Measurements from ENCODE around the gene CCDC191. TPM values are rescaled to one million over a fixed set of nuclear protein-coding genes. Genes with fewer than 3 reads are reported as not detected.

CCDC191 gene
- total and polyA plus RNA-seq, 2 donors (not counting 1 experiment from before 2014, with no cell fraction given): 1.7 to 3.3 TPM

DNA sequence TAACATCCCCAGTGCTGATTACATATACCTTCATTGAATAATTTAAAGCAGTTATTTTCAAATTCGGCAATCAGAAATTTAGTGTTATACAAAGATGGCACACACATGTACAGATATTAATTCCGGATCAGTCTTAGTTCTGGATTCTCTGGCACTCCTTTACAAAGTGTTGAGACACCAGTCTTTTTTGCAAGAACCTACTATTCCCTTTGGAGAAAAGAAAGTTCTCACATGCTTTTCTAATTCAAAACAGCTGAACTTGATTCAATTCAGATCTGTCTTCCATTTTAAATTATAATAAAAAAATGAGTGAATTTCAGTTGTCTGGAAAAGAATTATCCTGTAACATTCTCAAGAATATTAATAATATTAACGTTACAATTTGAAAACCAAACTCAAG lies 20.4 kb downstream of the CCDC191 start:
- TF ChIP-seq, protein P1, sequence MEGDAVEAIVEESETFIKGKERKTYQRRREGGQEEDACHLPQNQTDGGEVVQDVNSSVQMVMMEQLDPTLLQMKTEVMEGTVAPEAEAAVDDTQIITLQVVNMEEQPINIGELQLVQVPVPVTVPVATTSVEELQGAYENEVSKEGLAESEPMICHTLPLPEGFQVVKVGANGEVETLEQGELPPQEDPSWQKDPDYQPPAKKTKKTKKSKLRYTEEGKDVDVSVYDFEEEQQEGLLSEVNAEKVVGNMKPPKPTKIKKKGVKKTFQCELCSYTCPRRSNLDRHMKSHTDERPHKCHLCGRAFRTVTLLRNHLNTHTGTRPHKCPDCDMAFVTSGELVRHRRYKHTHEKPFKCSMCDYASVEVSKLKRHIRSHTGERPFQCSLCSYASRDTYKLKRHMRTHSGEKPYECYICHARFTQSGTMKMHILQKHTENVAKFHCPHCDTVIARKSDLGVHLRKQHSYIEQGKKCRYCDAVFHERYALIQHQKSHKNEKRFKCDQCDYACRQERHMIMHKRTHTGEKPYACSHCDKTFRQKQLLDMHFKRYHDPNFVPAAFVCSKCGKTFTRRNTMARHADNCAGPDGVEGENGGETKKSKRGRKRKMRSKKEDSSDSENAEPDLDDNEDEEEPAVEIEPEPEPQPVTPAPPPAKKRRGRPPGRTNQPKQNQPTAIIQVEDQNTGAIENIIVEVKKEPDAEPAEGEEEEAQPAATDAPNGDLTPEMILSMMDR (conservative IDR thresholded peaks at IDR 0.05 in 1 of 2, IDR thresholded peaks at IDR 0.05 in 1 of 2; ENCODE audit: low read depth in 1 of 2, low read length in 2 of 2): no peak
- no peak for TF ChIP-seq EZH2 (IDR thresholded peaks at IDR 0.05; ENCODE audit: low read length, missing control alignments)
- H3K79me2 ChIP-seq (ENCODE audit: control insufficient read depth, insufficient read depth, low read length): no peaks in the 10 kb centered on the region
- H3K4me3 ChIP-seq (replicated peaks in 1 of 4; ENCODE audit: control extremely low read depth in 1 of 4, insufficient read depth in 1 of 4, low read depth in 3 of 4, low read length in 4 of 4): no peak overlapping the region
- DNase-seq (ENCODE audit: low read depth in 2 of 2): no peak
- H3K4me2 ChIP-seq (ENCODE audit: extremely low read depth, insufficient read depth, low read length): no peak overlapping the region
- H2AFZ ChIP-seq (ENCODE audit: low read length): no peak overlapping the region
- H3K4me1 ChIP-seq (ENCODE audit: control insufficient read depth, extremely low read depth, insufficient read depth, low read length): no peaks in the 10 kb centered on the region
- H3K36me3 ChIP-seq (ENCODE audit: control insufficient read depth, insufficient read depth, low read length): no peaks in the 10 kb centered on the region
- H4K20me1 ChIP-seq (ENCODE audit: control insufficient read depth, extremely low read depth, insufficient read depth, low read length): no peaks in the 10 kb centered on the region
- H3K27ac ChIP-seq (ENCODE audit: insufficient read depth, low read length): no peak overlapping the region
- no peaks in the 10 kb centered on the region for H3K27me3 ChIP-seq (ENCODE audit: control insufficient read depth, insufficient read depth, low read length)
- H3K9me3 ChIP-seq (ENCODE audit: control insufficient read depth, insufficient read depth, low read depth, low read length): no peaks in the 10 kb centered on the region
- H3K9ac ChIP-seq (ENCODE audit: insufficient read depth, low read length): no peak overlapping the region

DNA sequence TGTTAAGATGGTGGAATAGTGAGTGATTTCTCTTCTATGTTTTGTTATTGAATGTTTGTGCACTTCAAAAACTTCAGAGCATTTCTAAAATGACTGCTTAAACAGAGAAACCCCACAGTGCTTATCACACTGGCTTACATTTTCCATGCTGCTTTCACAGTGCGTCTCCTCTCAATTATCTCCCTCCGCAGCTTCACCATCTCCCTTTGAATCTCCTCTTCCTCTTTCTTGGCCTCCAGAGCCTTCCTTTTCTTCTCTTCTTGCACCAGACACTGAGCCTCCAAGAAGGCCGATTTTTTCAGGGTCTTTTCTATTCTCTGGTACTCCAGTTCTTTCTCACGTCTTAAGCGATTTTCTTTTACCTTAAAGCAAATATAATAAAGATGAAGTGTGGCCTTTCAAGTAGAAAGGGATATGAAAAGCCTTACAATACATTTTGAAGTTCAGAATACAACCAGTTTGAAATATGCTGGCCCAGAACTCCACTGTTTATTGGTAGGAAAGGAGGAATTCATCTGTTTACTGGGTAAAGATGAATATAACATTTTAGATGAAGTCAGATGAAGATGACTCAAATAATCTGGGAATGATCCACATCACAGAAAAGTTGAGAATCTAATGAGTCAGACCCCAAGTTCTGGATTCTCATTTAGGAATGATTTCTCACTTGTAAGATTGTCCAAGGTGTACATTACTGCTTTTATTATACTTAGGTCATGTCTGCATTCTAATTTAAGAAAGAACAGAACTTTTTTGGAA lies 21.4 kb downstream of the CCDC191 start:
- no peaks in the 10 kb centered on the region for H3K9me3 ChIP-seq (ENCODE audit: control insufficient read depth, insufficient read depth, low read depth, low read length)
- no peaks in the 10 kb centered on the region for H3K79me2 ChIP-seq (ENCODE audit: control insufficient read depth, insufficient read depth, low read length)
- DNase-seq (ENCODE audit: low read depth in 2 of 2): peak in 1 of 2 donors; percentile 43
- no peak overlapping the region for H3K4me3 ChIP-seq (replicated peaks in 1 of 4; ENCODE audit: control extremely low read depth in 1 of 4, insufficient read depth in 1 of 4, low read depth in 3 of 4, low read length in 4 of 4)
- H3K36me3 ChIP-seq (ENCODE audit: control insufficient read depth, insufficient read depth, low read length): no peaks in the 10 kb centered on the region
- no peaks in the 10 kb centered on the region for H3K27me3 ChIP-seq (ENCODE audit: control insufficient read depth, insufficient read depth, low read length)
- H3K4me1 ChIP-seq (ENCODE audit: control insufficient read depth, extremely low read depth, insufficient read depth, low read length): no peaks in the 10 kb centered on the region
- no peaks in the 10 kb centered on the region for H4K20me1 ChIP-seq (ENCODE audit: control insufficient read depth, extremely low read depth, insufficient read depth, low read length)
- no peak overlapping the region for H3K9ac ChIP-seq (ENCODE audit: insufficient read depth, low read length)
- H3K27ac ChIP-seq (ENCODE audit: insufficient read depth, low read length): no peak overlapping the region
- no peak overlapping the region for H2AFZ ChIP-seq (ENCODE audit: low read length)
- TF ChIP-seq EZH2 (IDR thresholded peaks at IDR 0.05; ENCODE audit: low read length, missing control alignments): no peak
- TF ChIP-seq, protein P1 (conservative IDR thresholded peaks at IDR 0.05 in 1 of 2, IDR thresholded peaks at IDR 0.05 in 1 of 2; ENCODE audit: low read depth in 1 of 2, low read length in 2 of 2): no peak
- H3K4me2 ChIP-seq (ENCODE audit: extremely low read depth, insufficient read depth, low read length): no peak overlapping the region

DNA sequence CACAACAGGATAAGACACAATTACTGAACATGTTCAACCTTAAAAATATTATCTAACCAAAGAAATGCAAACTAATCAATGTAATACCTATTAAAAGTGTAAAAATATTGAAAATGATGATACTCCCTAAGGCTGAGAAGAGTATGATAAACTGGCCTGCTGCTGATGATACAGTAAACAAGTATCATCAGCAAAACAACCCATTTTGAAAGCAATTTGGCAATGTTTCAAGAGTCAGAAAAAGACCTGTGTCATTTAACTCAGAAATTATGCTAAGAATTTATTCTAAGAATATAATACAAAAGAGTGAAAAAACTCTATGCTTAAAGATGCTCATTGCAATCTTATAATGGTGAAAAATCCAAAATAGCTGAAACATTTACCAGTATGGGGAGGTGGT lies 22.1 kb downstream of the CCDC191 start:
- no peak overlapping the region for H3K4me2 ChIP-seq (ENCODE audit: extremely low read depth, insufficient read depth, low read length)

More for the DNA sequence above, 22.1 kb downstream of the CCDC191 start:
- Histone ChIP-seq H3K27ac (ENCODE audit: insufficient read depth, low read length) (no peak overlapping the region), H3K9me3 (ENCODE audit: control insufficient read depth, insufficient read depth, low read depth, low read length) (no peaks in the 10 kb centered on the region), H3K27me3 (ENCODE audit: control insufficient read depth, insufficient read depth, low read length) (no peaks in the 10 kb centered on the region), H2AFZ (ENCODE audit: low read length) (no peak overlapping the region), H3K9ac (ENCODE audit: insufficient read depth, low read length) (no peak overlapping the region), H3K36me3 (ENCODE audit: control insufficient read depth, insufficient read depth, low read length) (no peaks in the 10 kb centered on the region), H3K4me3 (replicated peaks in 1 of 4; ENCODE audit: control extremely low read depth in 1 of 4, insufficient read depth in 1 of 4, low read depth in 3 of 4, low read length in 4 of 4) (no peak overlapping the region), H3K79me2 (ENCODE audit: control insufficient read depth, insufficient read depth, low read length) (no peaks in the 10 kb centered on the region), H3K4me1 (ENCODE audit: control insufficient read depth, extremely low read depth, insufficient read depth, low read length) (no peaks in the 10 kb centered on the region), H4K20me1 (ENCODE audit: control insufficient read depth, extremely low read depth, insufficient read depth, low read length) (no peaks in the 10 kb centered on the region)
- TF ChIP-seq EZH2 (IDR thresholded peaks at IDR 0.05; ENCODE audit: low read length, missing control alignments): no peak
- TF ChIP-seq, protein P1 (conservative IDR thresholded peaks at IDR 0.05 in 1 of 2, IDR thresholded peaks at IDR 0.05 in 1 of 2; ENCODE audit: low read depth in 1 of 2, low read length in 2 of 2): no peak
- no peak for DNase-seq (ENCODE audit: low read depth in 2 of 2)
